Renal cortical epithelial cell (primary cell): ENCODE results near the gene GNB2. TPM values are rescaled to one million over a fixed set of nuclear protein-coding genes. Genes with fewer than 3 reads are reported as not detected.

Experiments
- DNase-seq: peaks from one replicate; pipeline ENCODE4 v3.0.0-alpha.2; 2011; ENCODE audit warnings: low read depth
- total RNA-seq: library from RNA; depleted of rRNA; stranded (reverse); fragments of >200 nt; gene quantifications from 2 replicates; pipeline ENCODE4 v1.2.3, GENCODE V29; 2014

Gene GNB2
- total RNA-seq: 120 and 162 TPM in 2 replicates

GRCh38 chr7:100673302-100673941, at the start of gene GNB2:
GNB2 (plus strand) TSS chr7:100673740; CDS start chr7:100676266, 2,526 bp downstream.
- peak; percentile 93 for DNase-seq

- no peak for DNase-seq
These were observed 49.4 kb upstream of the GNB2 start for GRCh38 chr7:100623951-100624824.

- DNase-seq: no peak
These were observed 47.5 kb upstream of the GNB2 start for GRCh38 chr7:100626055-100626454.

GRCh38 chr7:100626530-100627237, 46.9 kb upstream of the GNB2 start:
- DNase-seq: peak; percentile 43

- no peak for DNase-seq
These were observed 46.3 kb upstream of the GNB2 start for GRCh38 chr7:100627238-100627549.

GRCh38 chr7:100629117-100629716, 44.3 kb upstream of the GNB2 start:
- DNase-seq: no peak

GRCh38 chr7:100630066-100630465, 43.5 kb upstream of the GNB2 start:
- DNase-seq: no peak

- DNase-seq: no peak
These were observed 40.4 kb upstream of the GNB2 start for GRCh38 chr7:100632951-100633717.

- no peak for DNase-seq
These were observed 33.5 kb upstream of the GNB2 start for GRCh38 chr7:100639995-100640516.

GRCh38 chr7:100640517-100641440, 32.8 kb upstream of the GNB2 start:
- no peak for DNase-seq

- DNase-seq: no peak
These were observed 32.1 kb upstream of the GNB2 start, which contains the start of gene TFR2 for GRCh38 chr7:100641463-100641859. TFR2 (minus strand) TSS chr7:100641552; CDS start chr7:100641509, 43 bp downstream.

GRCh38 chr7:100641860-100642533, 31.5 kb upstream of the GNB2 start:
- no peak for DNase-seq

GRCh38 chr7:100642534-100642907, 31.0 kb upstream of the GNB2 start:
- no peak for DNase-seq

- no peak for DNase-seq
These were observed 23.5 kb upstream of the GNB2 start for GRCh38 chr7:100649826-100650565.

- DNase-seq: no peak
These were observed 18.4 kb upstream of the GNB2 start for GRCh38 chr7:100654908-100655831.

- DNase-seq: no peak
These were observed 17.4 kb upstream of the GNB2 start, which contains the start of gene ACTL6B for GRCh38 chr7:100655908-100656674. ACTL6B (minus strand) TSS chr7:100656448; CDS start chr7:100656354, 94 bp downstream.
